ENCODE results near the gene CTSZ.
"Not testable (repeated sequence)": the region's sequence is repeated elsewhere in the genome, so short reads cannot be mapped to it uniquely, and the experiment has no call there.

The CTSZ gene

DNA sequence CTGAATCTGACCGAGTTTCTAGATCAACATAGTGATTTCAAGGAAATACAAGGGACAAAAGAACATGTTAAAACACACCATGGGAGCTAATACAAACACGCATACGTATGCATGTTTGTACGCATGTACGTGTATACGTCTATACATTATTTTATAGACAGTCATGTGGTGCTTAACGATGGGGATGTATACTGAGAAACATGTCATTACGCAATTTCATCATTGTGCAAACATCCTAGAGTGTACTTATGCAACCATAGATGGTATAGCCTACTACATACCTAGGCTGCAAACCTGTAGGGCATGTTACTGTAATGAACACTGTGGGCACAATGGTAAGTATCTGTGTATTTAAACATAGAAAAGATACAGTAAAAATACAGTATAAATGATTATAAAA, 51.0 kb downstream of the CTSZ start:
- no peak for DNase-seq
- peaks cover 0 to 8% of the 10 kb centered on the region in 2 donors for H3K27me3 Mint-ChIP-seq
- no peak for ATAC-seq (replicated peaks)
- no peak overlapping the region for H3K27ac Mint-ChIP-seq
- peaks cover 0 to 3% of the 10 kb centered on the region in 2 donors for H3K9me3 Mint-ChIP-seq
- H3K36me3 Mint-ChIP-seq, result no peaks in the 10 kb centered on the region
- H3K4me3 Mint-ChIP-seq, result no peak overlapping the region
- no peaks in the 10 kb centered on the region for H3K4me1 Mint-ChIP-seq

DNA sequence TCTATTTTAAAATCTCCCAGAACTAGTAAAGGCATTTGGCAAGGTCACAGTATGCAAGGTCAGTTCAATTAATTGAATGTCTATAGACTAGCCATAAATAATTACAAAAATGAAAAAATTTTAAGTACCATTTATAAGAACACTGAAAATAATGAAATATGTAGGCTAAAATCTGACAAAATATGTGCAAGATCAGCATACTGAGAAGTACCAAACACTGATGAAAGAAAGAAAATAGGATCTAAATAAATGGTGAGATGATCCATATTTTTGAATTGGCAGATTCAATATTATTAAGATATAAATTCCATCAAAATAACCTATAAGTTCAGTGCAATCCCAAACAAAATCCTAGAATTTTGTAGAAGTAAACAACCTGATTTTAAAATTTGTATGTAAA, 54.0 kb downstream of the CTSZ start:
- peaks cover 0 to 3% of the 10 kb centered on the region in 2 donors for H3K9me3 Mint-ChIP-seq
- ATAC-seq (replicated peaks) (no peak), DNase-seq (no peak)
- H3K27ac Mint-ChIP-seq, result no peak overlapping the region
- no peaks in the 10 kb centered on the region for H3K4me1 Mint-ChIP-seq
- H3K27me3 Mint-ChIP-seq, result no peaks in the 10 kb centered on the region
- no peak overlapping the region for H3K4me3 Mint-ChIP-seq
- H3K36me3 Mint-ChIP-seq, result no peaks in the 10 kb centered on the region

DNA sequence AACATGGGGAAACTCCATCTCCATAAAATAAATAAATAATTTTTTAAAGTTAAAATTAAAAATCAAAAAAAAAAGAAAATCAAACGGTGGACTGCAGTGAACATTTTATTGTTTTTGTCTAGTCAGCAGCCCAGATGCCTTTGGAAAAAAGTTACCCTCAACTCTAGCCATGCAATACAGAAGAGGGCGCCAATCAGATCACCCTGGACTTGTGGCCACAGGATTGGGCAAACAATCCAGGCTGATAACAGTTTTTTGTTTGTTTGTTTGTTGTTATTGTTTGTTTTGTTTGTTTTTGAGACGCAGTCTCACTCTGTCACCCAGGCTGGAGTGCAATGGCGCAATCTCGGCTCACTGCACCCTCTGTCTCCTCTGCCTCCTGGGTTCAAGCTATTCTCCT, 56.5 kb downstream of the CTSZ start:
- ATAC-seq (replicated peaks) (no peak), DNase-seq (no peak)
- Mint-ChIP-seq H3K36me3 (no peaks in the 10 kb centered on the region), H3K4me1 (peaks cover 4 to 9% of the 10 kb centered on the region in 2 donors), H3K27ac (no peak overlapping the region), H3K9me3 (peaks cover 0 to 3% of the 10 kb centered on the region in 2 donors), H3K4me3 (no peak overlapping the region), H3K27me3 (no peaks in the 10 kb centered on the region)

GRCh38 chr20:58947797-58948388, 59.2 kb downstream of the CTSZ start:
- not testable (repeated sequence) for H3K4me1 Mint-ChIP-seq; ATAC-seq (replicated peaks); H3K9me3 Mint-ChIP-seq; H3K36me3 Mint-ChIP-seq; H3K27me3 Mint-ChIP-seq; DNase-seq; H3K4me3 Mint-ChIP-seq; H3K27ac Mint-ChIP-seq

- Mint-ChIP-seq H3K9me3 (no peaks in the 10 kb centered on the region), H3K36me3 (no peaks in the 10 kb centered on the region), H3K27me3 (no peaks in the 10 kb centered on the region), H3K4me1 (peaks cover 4 to 9% of the 10 kb centered on the region in 2 donors), H3K4me3 (no peak overlapping the region), H3K27ac (no peak overlapping the region)
- ATAC-seq (replicated peaks) (peak; percentile 41 to 55), DNase-seq (no peak)
These were observed 61.0 kb downstream of the CTSZ start for GRCh38 chr20:58945965-58946631.

All from stimulated activated naive B cell treated with anti-CD40 and anti-IgM and Interleukin-4, amounts not matched to agents 10 μg/mL and 1 μg/mL and 100 μg/mL, for 72 hours (primary cell).